Gastroesophageal sphincter (tissue), 4 donors: ENCODE measurements around the gene RAB43. TPM values are rescaled to one million over a fixed set of nuclear protein-coding genes. Genes with fewer than 3 reads are reported as not detected.

Source experiments
- ATAC-seq: fragments of 150-250 bp; one replicate; pipeline ENCODE4 v1.9.1; 2016; ENCODE audit warnings: mild to moderate bottlenecking, moderate library complexity
- H3K27ac ChIP-seq, 4 donors: fragments of 200-600 bp; sonication (generic) in 3 of 4; 1 replicate in 3 of 4; 2 replicates in 1 of 4; pipeline ENCODE4 v1.5.1; 2016 to 2019
- H3K27me3 ChIP-seq: fragments of 200-600 bp; sonication (generic); one replicate; pipeline ENCODE4 v1.5.1; 2019
- H3K36me3 ChIP-seq, 2 donors: fragments of 200-600 bp; sonication (generic); one replicate each; pipeline ENCODE4 v1.5.1; 2019; ENCODE audit warnings: control low read depth in 1 of 2
- H3K4me1 ChIP-seq, 3 donors: fragments of 200-600 bp; sonication (generic); 1 replicate in 2 of 3; 2 replicates in 1 of 3; pipeline ENCODE4 v1.5.1; 2016 to 2019; ENCODE audit warnings: control low read depth in 2 of 3
- H3K4me3 ChIP-seq, 2 donors: fragments of 200-600 bp; sonication (generic); one replicate each; pipeline ENCODE4 v1.5.1; 2019; ENCODE audit warnings: mild to moderate bottlenecking in 1 of 2, moderate library complexity in 1 of 2
- H3K9me3 ChIP-seq, 3 donors: fragments of 200-600 bp; sonication (generic); one replicate each; pipeline ENCODE4 v1.5.1; 2017 to 2019; ENCODE audit warnings: control low read depth in 2 of 3
- EP300 ChIP-seq: sonication (generic); formaldehyde crosslinking; IDR thresholded peaks from one replicate; pipeline ENCODE4 v1.6.1; 2017; ENCODE audit warnings: antibody characterized with exemption, mild to moderate bottlenecking
- POLR2A ChIP-seq, 2 donors: fragments of 450-650 bp; IDR thresholded peaks; one replicate each; pipeline ENCODE4 v1.6.1; 2017; ENCODE audit warnings: antibody characterized with exemption in 2 of 2, mild to moderate bottlenecking in 2 of 2, moderate library complexity in 1 of 2
- POLR2AphosphoS5 ChIP-seq: sonication (generic); formaldehyde crosslinking; IDR thresholded peaks from one replicate; pipeline ENCODE4 v1.6.1; 2017; ENCODE audit warnings: antibody characterized with exemption
- WGBS, 2 donors: methylation state at CpG; one replicate each; pipeline ENCODE4 v1.1.5; 2018; ENCODE audit warnings: low coverage in 1 of 2; 5-methylcytosine and 5-hydroxymethylcytosine counted together
- total RNA-seq, 4 donors: library from RNA; depleted of rRNA; stranded (reverse); fragments of >200 nt; gene quantifications; one replicate each; pipeline ENCODE4 v1.1.0, GENCODE V29; 2016
- TF ChIP-seq, protein P1 (sequence below), 4 experiments: fragments of 200-600 bp in 2 of 4; fragments of 450-650 bp in 2 of 4; sonication (generic) in 1 of 4; IDR thresholded peaks; one replicate each; pipeline ENCODE4 v1.5.1; 2017 to 2019; ENCODE audit warnings: antibody characterized with exemption in 4 of 4, mild to moderate bottlenecking in 2 of 4, moderate library complexity in 2 of 4

The RAB43 gene
- total RNA-seq, 4 donors from 2014 or later: 10.3 to 17.9 (median 15.7) TPM

- Histone ChIP-seq H3K36me3 (peaks cover 0 to 5% of the 10 kb centered on the region in 2 donors), H3K27me3 (no peaks in the 10 kb centered on the region), H3K9me3 (no peaks in the 10 kb centered on the region), H3K27ac (peak overlapping the region; percentile 80 to 96 (median 93)), H3K4me3 (peak overlapping the region; percentile 71 to 94), H3K4me1 (peaks cover 3 to 49% (median 17%) of the 10 kb centered on the region in 3 donors)
- 0 to 5% methylated on average over 3 to 9 of the region's 18 CpGs for WGBS, 2 donors
- peak; percentile 64 for ATAC-seq
- no peak for TF ChIP-seq EP300
- TF ChIP-seq POLR2AphosphoS5: no peak
- TF ChIP-seq, protein P1, sequence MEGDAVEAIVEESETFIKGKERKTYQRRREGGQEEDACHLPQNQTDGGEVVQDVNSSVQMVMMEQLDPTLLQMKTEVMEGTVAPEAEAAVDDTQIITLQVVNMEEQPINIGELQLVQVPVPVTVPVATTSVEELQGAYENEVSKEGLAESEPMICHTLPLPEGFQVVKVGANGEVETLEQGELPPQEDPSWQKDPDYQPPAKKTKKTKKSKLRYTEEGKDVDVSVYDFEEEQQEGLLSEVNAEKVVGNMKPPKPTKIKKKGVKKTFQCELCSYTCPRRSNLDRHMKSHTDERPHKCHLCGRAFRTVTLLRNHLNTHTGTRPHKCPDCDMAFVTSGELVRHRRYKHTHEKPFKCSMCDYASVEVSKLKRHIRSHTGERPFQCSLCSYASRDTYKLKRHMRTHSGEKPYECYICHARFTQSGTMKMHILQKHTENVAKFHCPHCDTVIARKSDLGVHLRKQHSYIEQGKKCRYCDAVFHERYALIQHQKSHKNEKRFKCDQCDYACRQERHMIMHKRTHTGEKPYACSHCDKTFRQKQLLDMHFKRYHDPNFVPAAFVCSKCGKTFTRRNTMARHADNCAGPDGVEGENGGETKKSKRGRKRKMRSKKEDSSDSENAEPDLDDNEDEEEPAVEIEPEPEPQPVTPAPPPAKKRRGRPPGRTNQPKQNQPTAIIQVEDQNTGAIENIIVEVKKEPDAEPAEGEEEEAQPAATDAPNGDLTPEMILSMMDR (IDR thresholded peaks at IDR 0.05): peak in 2 of 4 experiments; percentile 50 to 62
- TF ChIP-seq POLR2A (IDR thresholded peaks at IDR 0.05): peak; percentile 29 to 54
Measured at GRCh38 chr3:129120254-129121004, 1.2 kb downstream of the RAB43 start.

GRCh38 chr3:129119365-129120100 lies 2.1 kb downstream of the RAB43 start:
- no peaks in the 10 kb centered on the region for H3K27me3 ChIP-seq
- peaks cover 0 to 10% of the 10 kb centered on the region in 2 donors for H3K36me3 ChIP-seq
- no peaks in the 10 kb centered on the region for H3K9me3 ChIP-seq
- peaks cover 3 to 49% (median 17%) of the 10 kb centered on the region in 3 donors for H3K4me1 ChIP-seq
- peak overlapping the region; percentile 1 to 96 (median 72) for H3K27ac ChIP-seq
- no peak for ATAC-seq
- 32 to 52% methylated on average over 5 to 9 of the region's 13 CpGs for WGBS, 2 donors
- peak overlapping the region in 1 of 2 donors; percentile 94 for H3K4me3 ChIP-seq
- no peak for TF ChIP-seq POLR2AphosphoS5

- Histone ChIP-seq H3K4me1 (peaks cover 3 to 49% (median 17%) of the 10 kb centered on the region in 3 donors), H3K27ac (peak overlapping the region in 1 of 4 donors; percentile 94), H3K27me3 (no peaks in the 10 kb centered on the region), H3K9me3 (no peaks in the 10 kb centered on the region), H3K4me3 (no peak overlapping the region), H3K36me3 (peaks cover 0 to 16% of the 10 kb centered on the region in 2 donors)
- no peak for TF ChIP-seq POLR2AphosphoS5
- TF ChIP-seq, protein P1 (IDR thresholded peaks at IDR 0.05): no peak
- no peak for TF ChIP-seq POLR2A (IDR thresholded peaks at IDR 0.05)
- no peak for TF ChIP-seq EP300
- ATAC-seq: no peak
- WGBS, 2 donors: 83 to 93% methylated on average over 2 to 3 of the region's 5 CpGs
Measured at GRCh38 chr3:129118745-129119144, 2.9 kb downstream of the RAB43 start.

DNA sequence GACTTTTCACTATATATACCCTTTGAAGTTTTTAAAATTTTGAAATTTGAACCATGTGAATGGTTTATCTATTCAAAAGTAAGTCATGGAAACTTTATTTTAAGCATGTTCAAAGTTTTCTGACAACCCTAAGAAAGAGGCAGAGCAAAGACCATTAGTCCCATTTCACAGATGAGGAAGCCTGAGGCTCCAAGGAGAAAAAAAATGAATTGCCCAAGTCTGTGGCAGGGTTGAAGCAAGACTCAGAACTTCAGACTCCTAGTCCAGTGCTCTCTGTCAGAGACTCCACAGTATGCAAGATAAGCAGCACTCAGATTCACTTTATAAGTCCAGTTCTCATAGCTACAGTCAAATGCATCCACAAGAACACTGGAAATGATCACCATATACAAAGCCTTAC lies 4.5 kb downstream of the RAB43 start:
- no peak for ATAC-seq
- TF ChIP-seq POLR2AphosphoS5: no peak
- TF ChIP-seq, protein P1 (IDR thresholded peaks at IDR 0.05): no peak
- TF ChIP-seq POLR2A (IDR thresholded peaks at IDR 0.05): no peak
- no peak for TF ChIP-seq EP300

GRCh38 chr3:129116482-129116946 lies 5.1 kb downstream of the RAB43 start:
- no peak overlapping the region for H3K27ac ChIP-seq
- H3K9me3 ChIP-seq: no peaks in the 10 kb centered on the region
- 52 to 63% methylated on average over 2 to 5 of the region's 5 CpGs for WGBS, 2 donors
- H3K4me1 ChIP-seq: peaks cover 3 to 37% (median 17%) of the 10 kb centered on the region in 3 donors
- TF ChIP-seq POLR2AphosphoS5 (no peak), EP300 (no peak)
- TF ChIP-seq, protein P1 (IDR thresholded peaks at IDR 0.05): no peak
- H3K36me3 ChIP-seq: peaks cover 0 to 34% of the 10 kb centered on the region in 2 donors
- H3K27me3 ChIP-seq: no peaks in the 10 kb centered on the region
- ATAC-seq: no peak
- no peak overlapping the region for H3K4me3 ChIP-seq

More for the DNA sequence above, 4.5 kb downstream of the RAB43 start:
- Histone ChIP-seq H3K9me3 (no peaks in the 10 kb centered on the region), H3K4me1 (peaks cover 3 to 41% (median 17%) of the 10 kb centered on the region in 3 donors), H3K27me3 (no peaks in the 10 kb centered on the region), H3K4me3 (no peak overlapping the region), H3K36me3 (peaks cover 0 to 29% of the 10 kb centered on the region in 2 donors), H3K27ac (no peak overlapping the region)
